DND-41 (cell line): ENCODE measurements around the gene TNNI3K.

Experiments used
- ATAC-seq: fragments of 200-7000 bp; cut with Tn5 transposase; 3 replicates; pipeline ENCODE4 v1.9.1; 2021; ENCODE audit warnings: low read depth; ENCODE audit not compliant: insufficient read depth
- DNase-seq: peaks from one replicate; pipeline ENCODE4 v3.0.0-alpha.2; 2020
- H2AFZ ChIP-seq: 2 replicates; pipeline ENCODE4 v1.6.0; 2012; ENCODE audit warnings: low read depth, low read length
- H3K27ac ChIP-seq: 2 replicates; pipeline ENCODE4 v1.5.1; 2012; ENCODE audit warnings: low read length, inconsistent platforms
- H3K27me3 ChIP-seq: fragments of 200-600 bp; sonication (generic); 2 replicates; pipeline ENCODE4 v1.6.0; 2012; ENCODE audit warnings: low read length, mild to moderate bottlenecking, inconsistent platforms; ENCODE audit not compliant: insufficient read depth, poor library complexity
- H3K36me3 ChIP-seq: 2 replicates; pipeline ENCODE4 v1.5.1; 2012; ENCODE audit warnings: low read length, inconsistent platforms; ENCODE audit not compliant: insufficient read depth
- H3K4me1 ChIP-seq: 2 replicates; pipeline ENCODE4 v1.5.1; 2012; ENCODE audit warnings: mild to moderate bottlenecking, low read length; ENCODE audit not compliant: insufficient read depth
- H3K4me2 ChIP-seq: 2 replicates; pipeline ENCODE4 v1.6.0; 2012; ENCODE audit warnings: mild to moderate bottlenecking, moderate library complexity, low read length, inconsistent platforms; ENCODE audit not compliant: insufficient read depth
- H3K4me3 ChIP-seq, 2 experiments: fragments of 200-600 bp in 1 of 2; shearing (Covaris generic) in 1 of 2; 2 replicates each; pipeline ENCODE4 v1.5.1; 2012 to 2016; ENCODE audit warnings: inconsistent platforms in 2 of 2, low read length in 2 of 2, mild to moderate bottlenecking in 2 of 2, low read depth in 1 of 2, moderate library complexity in 1 of 2
- H3K79me2 ChIP-seq: 2 replicates; pipeline ENCODE4 v1.6.0; 2012; ENCODE audit warnings: low read length, inconsistent platforms; ENCODE audit not compliant: insufficient read depth
- H3K9ac ChIP-seq: 2 replicates; pipeline ENCODE4 v1.6.0; 2012; ENCODE audit warnings: low read depth, mild to moderate bottlenecking, inconsistent platforms, low read length, moderate library complexity
- H3K9me3 ChIP-seq: 2 replicates; pipeline ENCODE4 v1.5.1; 2012; ENCODE audit warnings: low read length, moderate library complexity, mild to moderate bottlenecking, inconsistent platforms; ENCODE audit not compliant: insufficient read depth, severe bottlenecking
- H4K20me1 ChIP-seq: 2 replicates; pipeline ENCODE4 v1.6.0; 2012; ENCODE audit warnings: low read length; ENCODE audit not compliant: insufficient read depth
- EZH2 ChIP-seq: IDR thresholded peaks from 3 replicates; pipeline ENCODE4 v1.6.1; 2012; ENCODE audit warnings: borderline replicate concordance, low read depth, mild to moderate bottlenecking, moderate library complexity, low read length, inconsistent platforms; ENCODE audit not compliant: severe bottlenecking
- TF ChIP-seq, protein P1 (sequence below): IDR thresholded peaks from 2 replicates; pipeline ENCODE4 v1.5.1; 2012; ENCODE audit warnings: borderline replicate concordance, low read length, moderate library complexity, mild to moderate bottlenecking; ENCODE audit not compliant: poor library complexity, severe bottlenecking; ENCODE audit errors: extremely low read depth

TNNI3K gene

GRCh38 chr1:74419611-74420010 is 184.4 kb downstream of the TNNI3K start:
- Histone ChIP-seq H4K20me1 (no peaks in the 10 kb centered on the region), H3K9ac (no peak overlapping the region), H3K27ac (no peak overlapping the region), H3K36me3 (no peaks in the 10 kb centered on the region), H2AFZ (no peak overlapping the region), H3K79me2 (no peaks in the 10 kb centered on the region), H3K9me3 (no peaks in the 10 kb centered on the region), H3K27me3 (no peaks in the 10 kb centered on the region), H3K4me2 (no peak overlapping the region), H3K4me1 (no peaks in the 10 kb centered on the region), H3K4me3 (no peak overlapping the region)
- DNase-seq: no peak
- TF ChIP-seq, protein P1, sequence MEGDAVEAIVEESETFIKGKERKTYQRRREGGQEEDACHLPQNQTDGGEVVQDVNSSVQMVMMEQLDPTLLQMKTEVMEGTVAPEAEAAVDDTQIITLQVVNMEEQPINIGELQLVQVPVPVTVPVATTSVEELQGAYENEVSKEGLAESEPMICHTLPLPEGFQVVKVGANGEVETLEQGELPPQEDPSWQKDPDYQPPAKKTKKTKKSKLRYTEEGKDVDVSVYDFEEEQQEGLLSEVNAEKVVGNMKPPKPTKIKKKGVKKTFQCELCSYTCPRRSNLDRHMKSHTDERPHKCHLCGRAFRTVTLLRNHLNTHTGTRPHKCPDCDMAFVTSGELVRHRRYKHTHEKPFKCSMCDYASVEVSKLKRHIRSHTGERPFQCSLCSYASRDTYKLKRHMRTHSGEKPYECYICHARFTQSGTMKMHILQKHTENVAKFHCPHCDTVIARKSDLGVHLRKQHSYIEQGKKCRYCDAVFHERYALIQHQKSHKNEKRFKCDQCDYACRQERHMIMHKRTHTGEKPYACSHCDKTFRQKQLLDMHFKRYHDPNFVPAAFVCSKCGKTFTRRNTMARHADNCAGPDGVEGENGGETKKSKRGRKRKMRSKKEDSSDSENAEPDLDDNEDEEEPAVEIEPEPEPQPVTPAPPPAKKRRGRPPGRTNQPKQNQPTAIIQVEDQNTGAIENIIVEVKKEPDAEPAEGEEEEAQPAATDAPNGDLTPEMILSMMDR: no peak
- no peak for TF ChIP-seq EZH2
- ATAC-seq: no peak

GRCh38 chr1:74420467-74420866 is 185.3 kb downstream of the TNNI3K start:
- no peak for ATAC-seq
- DNase-seq: no peak
- Histone ChIP-seq H3K4me2 (no peak overlapping the region), H3K79me2 (no peaks in the 10 kb centered on the region), H3K27ac (no peak overlapping the region), H3K4me3 (no peak overlapping the region), H3K9me3 (no peaks in the 10 kb centered on the region), H2AFZ (no peak overlapping the region), H3K27me3 (no peaks in the 10 kb centered on the region), H3K9ac (no peak overlapping the region), H3K4me1 (no peaks in the 10 kb centered on the region), H4K20me1 (no peaks in the 10 kb centered on the region), H3K36me3 (no peaks in the 10 kb centered on the region)
- TF ChIP-seq EZH2: no peak
- TF ChIP-seq, protein P1: no peak

DNA sequence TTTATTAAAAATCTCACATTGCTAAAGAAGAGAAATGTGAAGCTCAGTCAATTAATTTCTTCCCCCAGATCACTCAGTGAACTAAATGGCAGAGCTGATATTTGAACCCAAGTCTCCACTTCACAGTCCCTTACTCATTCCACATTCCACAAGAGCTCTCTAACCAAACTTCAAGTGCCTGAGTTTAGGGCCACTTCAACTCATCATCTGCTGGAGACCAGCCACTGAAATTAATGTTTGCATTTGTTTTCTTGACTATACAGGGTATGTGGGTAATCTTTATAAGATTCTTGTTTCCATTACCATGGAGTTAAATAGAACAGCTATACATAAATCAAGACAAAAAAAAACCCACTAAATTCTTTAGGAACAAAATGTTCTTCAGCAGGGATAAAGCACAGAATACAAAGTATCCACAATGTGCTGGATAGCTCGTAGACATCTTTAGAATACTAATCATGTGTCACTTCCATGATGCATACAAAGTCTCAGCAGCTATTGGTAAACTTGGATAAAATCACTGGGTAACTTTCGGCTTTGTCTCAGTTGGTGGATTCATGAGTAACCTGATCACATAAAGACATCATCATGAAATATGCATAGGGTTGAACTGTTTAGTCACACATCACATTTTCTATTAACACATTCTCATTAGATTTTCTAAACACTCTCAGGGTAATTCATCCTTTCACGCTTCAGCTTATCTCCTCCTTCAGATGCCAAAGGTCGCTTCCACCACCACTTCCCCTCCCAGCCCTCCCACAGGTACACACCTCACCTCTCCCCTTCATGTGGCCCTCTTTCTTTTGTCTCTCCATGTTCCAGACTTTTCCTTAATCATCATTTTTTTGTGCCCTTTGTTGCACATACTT is 187.5 kb downstream of the TNNI3K start:
- no peak for TF ChIP-seq EZH2
- H3K4me3 ChIP-seq: no peak overlapping the region
- ATAC-seq (no peak), DNase-seq (no peak)
- no peaks in the 10 kb centered on the region for H3K9me3 ChIP-seq
- no peak overlapping the region for H3K9ac ChIP-seq
- H3K27me3 ChIP-seq: no peaks in the 10 kb centered on the region
- no peaks in the 10 kb centered on the region for H3K36me3 ChIP-seq
- no peak overlapping the region for H3K4me2 ChIP-seq
- no peaks in the 10 kb centered on the region for H3K4me1 ChIP-seq
- no peaks in the 10 kb centered on the region for H4K20me1 ChIP-seq
- no peak overlapping the region for H3K27ac ChIP-seq
- no peaks in the 10 kb centered on the region for H3K79me2 ChIP-seq
- no peak overlapping the region for H2AFZ ChIP-seq

- no peak for ATAC-seq
- no peaks in the 10 kb centered on the region for H3K4me1 ChIP-seq
- no peak overlapping the region for H3K4me3 ChIP-seq
- H3K27ac ChIP-seq: no peak overlapping the region
- H3K36me3 ChIP-seq: no peaks in the 10 kb centered on the region
- no peak overlapping the region for H2AFZ ChIP-seq
- TF ChIP-seq, protein P1: no peak
- no peak for TF ChIP-seq EZH2
- no peak overlapping the region for H3K4me2 ChIP-seq
- no peaks in the 10 kb centered on the region for H3K79me2 ChIP-seq
- no peak overlapping the region for H3K9ac ChIP-seq
- H4K20me1 ChIP-seq: no peaks in the 10 kb centered on the region
- DNase-seq: no peak
- no peaks in the 10 kb centered on the region for H3K9me3 ChIP-seq
- H3K27me3 ChIP-seq: no peaks in the 10 kb centered on the region
Measured at GRCh38 chr1:74423471-74423870, 188.3 kb downstream of the TNNI3K start.
